ENCODE results near the gene SLC49A3.

DNA sequence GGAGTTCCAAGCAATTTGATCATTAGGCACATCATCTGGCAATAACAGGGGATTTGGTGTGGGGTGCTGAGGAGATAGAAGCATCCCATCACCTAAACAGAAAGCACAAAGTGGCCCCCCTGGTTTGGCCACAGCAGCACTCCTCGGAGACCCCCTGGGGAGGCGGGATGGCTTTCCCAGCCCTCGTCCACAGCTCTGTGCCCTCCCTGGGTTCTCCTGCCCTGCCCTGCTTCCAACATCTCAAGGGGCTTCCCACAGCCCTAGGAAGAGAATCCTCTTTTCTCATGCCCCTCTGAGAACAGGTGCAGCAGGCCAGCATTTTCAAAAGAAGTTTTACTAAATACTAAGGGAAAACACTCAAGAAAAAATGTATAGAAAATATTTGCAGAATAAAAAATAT is 27.7 kb downstream of the SLC49A3 start:
- TF ChIP-seq POLR2A (IDR thresholded peaks at IDR 0.05) = no peak
- TF ChIP-seq, protein P1, sequence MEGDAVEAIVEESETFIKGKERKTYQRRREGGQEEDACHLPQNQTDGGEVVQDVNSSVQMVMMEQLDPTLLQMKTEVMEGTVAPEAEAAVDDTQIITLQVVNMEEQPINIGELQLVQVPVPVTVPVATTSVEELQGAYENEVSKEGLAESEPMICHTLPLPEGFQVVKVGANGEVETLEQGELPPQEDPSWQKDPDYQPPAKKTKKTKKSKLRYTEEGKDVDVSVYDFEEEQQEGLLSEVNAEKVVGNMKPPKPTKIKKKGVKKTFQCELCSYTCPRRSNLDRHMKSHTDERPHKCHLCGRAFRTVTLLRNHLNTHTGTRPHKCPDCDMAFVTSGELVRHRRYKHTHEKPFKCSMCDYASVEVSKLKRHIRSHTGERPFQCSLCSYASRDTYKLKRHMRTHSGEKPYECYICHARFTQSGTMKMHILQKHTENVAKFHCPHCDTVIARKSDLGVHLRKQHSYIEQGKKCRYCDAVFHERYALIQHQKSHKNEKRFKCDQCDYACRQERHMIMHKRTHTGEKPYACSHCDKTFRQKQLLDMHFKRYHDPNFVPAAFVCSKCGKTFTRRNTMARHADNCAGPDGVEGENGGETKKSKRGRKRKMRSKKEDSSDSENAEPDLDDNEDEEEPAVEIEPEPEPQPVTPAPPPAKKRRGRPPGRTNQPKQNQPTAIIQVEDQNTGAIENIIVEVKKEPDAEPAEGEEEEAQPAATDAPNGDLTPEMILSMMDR (IDR thresholded peaks at IDR 0.05) = no peak
